A549 (cell line): ENCODE data around the gene RCE1. TPM values are rescaled to one million over a fixed set of nuclear protein-coding genes. Genes with fewer than 3 reads are reported as not detected.

Source experiments
- ATAC-seq, 2 experiments: fragments of 200-7000 bp in 1 of 2; fragments of >200 bp in 1 of 2; cut with Nextera tagmentation in 1 of 2; cut with Tn5 transposase in 1 of 2; 3 replicates each; pipeline versions ENCODE4 v1.8.0 to v1.9.1; 2018 to 2020; ENCODE audit warnings: mild to moderate bottlenecking in 1 of 2, moderate library complexity in 1 of 2
- CTCF ChIA-PET: fragments of 300-600 bp; sonication (Branson Sonifier 250); formaldehyde crosslinking; extraction: SDS; loops from one replicate; lab custom pipeline; 2021; ENCODE audit warnings: antibody characterized with exemption, inconsistent platforms; lab: Yijun Ruan, JAX
- POLR2A ChIA-PET: fragments of 350-600 bp; formaldehyde crosslinking; extraction: SDS; loops from one replicate; lab custom pipeline; 2021; ENCODE audit warnings: antibody characterized with exemption, inconsistent platforms; lab: Yijun Ruan, JAX
- DNase-seq, 2 experiments: peaks; one replicate each; pipeline versions ENCODE4 v3.0.0 to v3.0.0-alpha.2; 2011 to 2016; ENCODE audit warnings: low read depth in 1 of 2, low spot score in 1 of 2
- FAIRE-seq: peaks from 2 replicates; lab custom pipeline; 2011; peaks lifted over from hg19 to GRCh38; lab: Jason Lieb, UNC
- H3K27ac ChIP-seq, 2 experiments: fragments of >200 bp; sonication (Bioruptor Twin); formaldehyde crosslinking; 3 replicates each; pipeline ENCODE4 v1.5.1; 2016 to 2017
- H3K4me1 ChIP-seq: fragments of >200 bp; sonication (Bioruptor Twin); formaldehyde crosslinking; 3 replicates; pipeline ENCODE4 v1.6.1; 2016
- H3K4me2 ChIP-seq: fragments of >200 bp; sonication (Bioruptor Twin); formaldehyde crosslinking; 3 replicates; pipeline ENCODE4 v1.6.1; 2016
- H3K4me3 ChIP-seq: fragments of >200 bp; sonication (Bioruptor Twin); formaldehyde crosslinking; 3 replicates; pipeline ENCODE4 v1.5.1; 2016
- H3K9me3 ChIP-seq: fragments of >200 bp; sonication (Bioruptor Twin); formaldehyde crosslinking; 3 replicates; pipeline ENCODE4 v1.6.1; 2016
- CBX8 ChIP-seq: fragments of 200-600 bp; sonication (generic); IDR thresholded peaks from 2 replicates; pipeline ENCODE4 v1.6.1; 2016
- CEBPB ChIP-seq, 2 experiments: fragments of >200 bp in 1 of 2; sonication (Bioruptor Twin) in 1 of 2; formaldehyde crosslinking in 1 of 2; IDR thresholded peaks; 2 replicates each; pipeline ENCODE4 v1.6.1; 2012 to 2016
- CHD2 ChIP-seq: fragments of 150-350 bp; IDR thresholded peaks from 2 replicates; pipeline ENCODE4 v1.6.1; 2014; ENCODE audit warnings: low read length; ENCODE audit not compliant: partially characterized antibody
- CTCF ChIP-seq: fragments of >200 bp; sonication (Bioruptor Twin); formaldehyde crosslinking; IDR thresholded peaks from 3 replicates; pipeline ENCODE4 v1.5.1; 2016
- E2F6 ChIP-seq: IDR thresholded peaks from 2 replicates; pipeline ENCODE4 v1.6.1; 2012; ENCODE audit warnings: low read depth, borderline replicate concordance
- EHF ChIP-seq: fragments of 250-450 bp; sonication (Bioruptor Pico); IDR thresholded peaks from 2 replicates; pipeline ENCODE4 v1.5.0; 2020; ENCODE audit warnings: mild to moderate bottlenecking
- EP300 ChIP-seq, 2 experiments: fragments of >200 bp; sonication (Bioruptor Twin); formaldehyde crosslinking; IDR thresholded peaks; 2 replicates in 1 of 2; 3 replicates in 1 of 2; pipeline ENCODE4 v1.6.1; 2016 to 2017
- FOXS1 ChIP-seq: fragments of 250-450 bp; sonication (Bioruptor Pico); IDR thresholded peaks from 2 replicates; pipeline ENCODE4 v1.5.0; 2020; ENCODE audit warnings: mild to moderate bottlenecking, moderate library complexity
- GATA3 ChIP-seq: IDR thresholded peaks from 2 replicates; pipeline ENCODE4 v1.6.1; 2012; ENCODE audit warnings: borderline replicate concordance
- HDAC2 ChIP-seq: fragments of 200-600 bp; sonication (generic); IDR thresholded peaks from 2 replicates; pipeline ENCODE4 v1.6.1; 2016
- HOXB5 ChIP-seq: fragments of 250-450 bp; sonication (Bioruptor Pico); IDR thresholded peaks from 2 replicates; pipeline ENCODE4 v1.5.0; 2020; ENCODE audit warnings: mild to moderate bottlenecking, moderate library complexity
- MAZ ChIP-seq: fragments of 150-350 bp; IDR thresholded peaks from 2 replicates; pipeline ENCODE4 v1.6.1; 2014; ENCODE audit warnings: antibody characterized with exemption, low read depth, low read length, borderline replicate concordance
- MYC ChIP-seq: IDR thresholded peaks from 2 replicates; pipeline ENCODE4 v1.6.1; 2012; ENCODE audit warnings: mild to moderate bottlenecking, inconsistent platforms, low read length, improper control_type of control experiment, borderline replicate concordance
- NPAS2 ChIP-seq: fragments of 250-450 bp; sonication (Bioruptor Pico); IDR thresholded peaks from 2 replicates; pipeline ENCODE4 v1.8.0; 2022; ENCODE audit warnings: mild to moderate bottlenecking, moderate library complexity, borderline replicate concordance
- NR3C1 ChIP-seq: fragments of >200 bp; sonication (Bioruptor Twin); formaldehyde crosslinking; IDR thresholded peaks from 3 replicates; pipeline ENCODE4 v1.6.1; 2017
- PHF8 ChIP-seq: fragments of 200-600 bp; sonication (generic); IDR thresholded peaks from 2 replicates; pipeline ENCODE4 v1.6.1; 2016; ENCODE audit warnings: low read depth, mild to moderate bottlenecking, antibody characterized with exemption, moderate library complexity, borderline replicate concordance
- RNF2 ChIP-seq: fragments of 200-600 bp; sonication (generic); IDR thresholded peaks from 2 replicates; pipeline ENCODE4 v1.6.1; 2016; ENCODE audit warnings: low read depth, mild to moderate bottlenecking, antibody characterized with exemption, moderate library complexity, borderline replicate concordance
- SMC3 ChIP-seq: fragments of >200 bp; sonication (Bioruptor Twin); formaldehyde crosslinking; IDR thresholded peaks from 3 replicates; pipeline ENCODE4 v1.6.1; 2018; ENCODE audit warnings: inconsistent platforms
- SREBF2 ChIP-seq: fragments of 450-650 bp; IDR thresholded peaks from 2 replicates; pipeline ENCODE4 v1.6.1; 2014; ENCODE audit warnings: mild to moderate bottlenecking, moderate library complexity
- TFCP2L1 ChIP-seq: fragments of 250-450 bp; sonication (Bioruptor Pico); IDR thresholded peaks from 2 replicates; pipeline ENCODE4 v1.5.0; 2021; ENCODE audit warnings: mild to moderate bottlenecking
- WGBS: methylation state at CpG from one replicate; pipeline ENCODE4 v1.1.6; 2017; ENCODE audit errors: missing lambda C conversion rate; 5-methylcytosine and 5-hydroxymethylcytosine counted together
- polyA plus RNA-seq, 4 experiments: library from polyadenylated mRNA; depleted of rRNA in 3 of 4; stranded (reverse); fragments of >200 nt; fragmentation: RNase III in 1 of 4; extraction: RNeasy Plus Mini Kit Qiagen cat#74134 plus additional on column Dnase treatment in 1 of 4; gene quantifications; 2 replicates in 3 of 4; 3 replicates in 1 of 4; pipeline ENCODE4 v1.2.3, GENCODE V29; 2011 to 2017
- TF ChIP-seq, protein P1 (sequence below): fragments of 450-650 bp; IDR thresholded peaks from 2 replicates; pipeline ENCODE4 v1.6.1; 2014; ENCODE audit warnings: antibody characterized with exemption

RCE1 gene
- polyA plus RNA-seq, 2 of the 4 experiments (the other 2 are of a cell fraction) = 20.3 to 23.3 TPM

DNA sequence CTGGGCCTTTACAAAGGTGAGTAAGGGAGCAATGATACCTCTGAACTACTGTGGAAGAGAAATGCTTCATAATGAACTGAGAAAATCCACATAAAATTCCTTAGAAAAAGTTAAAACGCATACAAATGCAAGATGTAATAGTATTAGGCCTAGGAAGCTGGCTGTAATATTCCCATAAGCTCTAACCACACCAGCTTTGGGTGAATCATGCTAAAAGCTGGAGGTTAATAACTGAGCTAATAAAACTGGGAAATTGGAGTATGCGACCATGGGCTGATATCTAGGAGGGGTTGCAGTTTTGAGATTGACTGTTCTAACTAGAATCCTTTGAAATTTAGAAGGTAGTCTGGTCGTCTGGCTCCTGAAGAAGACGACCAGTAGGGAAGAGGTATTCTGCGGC, 28.6 kb upstream of the RCE1 start:
- Histone ChIP-seq H3K9me3 (no peaks in the 10 kb centered on the region), H3K27ac (no peak overlapping the region), H3K4me1 (no peaks in the 10 kb centered on the region), H3K4me2 (no peak overlapping the region), H3K4me3 (no peak overlapping the region)
- FAIRE-seq = no peak
- TF ChIP-seq NR3C1 = no peak
- no peak for TF ChIP-seq HDAC2
- TF ChIP-seq SREBF2 = no peak
- TF ChIP-seq PHF8 = no peak
- TF ChIP-seq, protein P1, sequence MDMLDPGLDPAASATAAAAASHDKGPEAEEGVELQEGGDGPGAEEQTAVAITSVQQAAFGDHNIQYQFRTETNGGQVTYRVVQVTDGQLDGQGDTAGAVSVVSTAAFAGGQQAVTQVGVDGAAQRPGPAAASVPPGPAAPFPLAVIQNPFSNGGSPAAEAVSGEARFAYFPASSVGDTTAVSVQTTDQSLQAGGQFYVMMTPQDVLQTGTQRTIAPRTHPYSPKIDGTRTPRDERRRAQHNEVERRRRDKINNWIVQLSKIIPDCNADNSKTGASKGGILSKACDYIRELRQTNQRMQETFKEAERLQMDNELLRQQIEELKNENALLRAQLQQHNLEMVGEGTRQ = no peak
- no peak for TF ChIP-seq NPAS2 (CRISPR knock-in tag)
- TF ChIP-seq TFCP2L1 (CRISPR knock-in tag) = no peak
- TF ChIP-seq SMC3 = no peak
- no peak for TF ChIP-seq CTCF
- TF ChIP-seq FOXS1 (CRISPR knock-in tag) = no peak
- no peak for TF ChIP-seq RNF2
- WGBS = 88% methylated on average over 5 of the region's 5 CpGs
- ChIA-PET CTCF (interaction anchor here (1.9 kb wide), 1 partner anchor 19 kb away, joined by 8 read pairs; no protein-coding TSS in a partner anchor), POLR2A (no interaction called here)
- no peak for DNase-seq
- ATAC-seq = no peak

DNA sequence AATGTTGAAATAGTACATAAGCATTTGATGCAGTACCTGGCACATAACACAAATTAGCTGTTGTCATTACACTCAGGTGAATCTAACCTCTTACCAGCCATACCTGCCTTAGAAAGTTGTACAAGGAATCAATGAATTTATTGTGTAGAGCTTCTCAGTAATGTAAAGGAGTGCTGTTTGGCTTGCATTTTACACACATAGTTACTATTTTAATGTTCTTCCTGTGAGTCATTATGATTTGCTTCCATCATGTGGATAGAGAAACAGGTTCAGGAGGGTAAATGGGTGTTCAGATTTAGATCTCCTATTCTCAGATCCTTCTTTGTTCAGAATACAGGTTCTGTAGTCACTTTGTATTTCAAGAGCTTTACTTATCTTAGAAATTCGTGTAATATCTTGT, 27.6 kb upstream of the RCE1 start:
- ChIA-PET CTCF (interaction anchor here (1.0 to 1.9 kb wide), 2 partner anchors 18 to 51 kb away, joined by 3 to 8 read pairs; no protein-coding TSS in a partner anchor), POLR2A (no interaction called here)
- FAIRE-seq (no peak), ATAC-seq (no peak), DNase-seq (no peak)
- no peak overlapping the region for H3K4me2 ChIP-seq
- H3K27ac ChIP-seq = no peak overlapping the region
- no peaks in the 10 kb centered on the region for H3K9me3 ChIP-seq
- no peaks in the 10 kb centered on the region for H3K4me1 ChIP-seq
- TF ChIP-seq MAZ (no peak), CEBPB (IDR thresholded peaks at IDR 0.05) (no peak), MYC (no peak), EHF (CRISPR knock-in tag) (no peak), CBX8 (no peak), GATA3 (no peak), CHD2 (no peak), HOXB5 (CRISPR knock-in tag) (no peak), EP300 (IDR thresholded peaks at IDR 0.05) (no peak), SREBF2 (no peak), E2F6 (no peak), TFCP2L1 (CRISPR knock-in tag) (no peak)
- TF ChIP-seq, protein P1 = no peak
- TF ChIP-seq, all 56 proteins: peak for 0
- 51% methylated on average over 1 of the region's 1 CpG for WGBS
- H3K4me3 ChIP-seq = no peak overlapping the region
